Measurements from ENCODE around the gene ZC3HAV1.
A peak's percentile ranks its signal among the peaks of the same experiment; 100 is the strongest.

Gene ZC3HAV1

GRCh38 chr7:139038691-139039090 lies 70.8 kb downstream of the ZC3HAV1 start:
- no peak overlapping the region for H3K4me3 ChIP-seq (ENCODE audit: low read depth, low read length)
- no peak for DNase-seq (ENCODE audit: low read depth, low spot score)
- in situ Hi-C loops (cut with HindIII; ENCODE audit: low sequenced_read_pairs) = no loop called here
- TF ChIP-seq CTCF (IDR thresholded peaks at IDR 0.05; ENCODE audit: low read depth, low read length) = no peak

- DNase-seq (ENCODE audit: low read depth, low spot score) = no peak
- in situ Hi-C loops (cut with HindIII; ENCODE audit: low sequenced_read_pairs) = no loop called here
- TF ChIP-seq CTCF (IDR thresholded peaks at IDR 0.05; ENCODE audit: low read depth, low read length) = no peak
- no peak overlapping the region for H3K4me3 ChIP-seq (ENCODE audit: low read depth, low read length)
Measured at GRCh38 chr7:139036901-139037300, 72.6 kb downstream of the ZC3HAV1 start.

- in situ Hi-C loops (cut with HindIII; ENCODE audit: low sequenced_read_pairs) = no loop called here
- no peak for TF ChIP-seq CTCF (IDR thresholded peaks at IDR 0.05; ENCODE audit: low read depth, low read length)
- DNase-seq (ENCODE audit: low read depth, low spot score) = peak; percentile 67
- peak within 1 kb of the TSS; percentile 62 for H3K4me3 ChIP-seq (ENCODE audit: low read depth, low read length)
Measured at GRCh38 chr7:139035586-139036353, 73.8 kb downstream of the ZC3HAV1 start, which contains the start of gene ZC3HAV1L. TSS of gene ZC3HAV1L (minus strand) at chr7:139036042. CDS start at chr7:139036017, 25 bp downstream.

- peak; percentile 26 for DNase-seq (ENCODE audit: low read depth, low spot score)
- in situ Hi-C loops (cut with HindIII; ENCODE audit: low sequenced_read_pairs) = no loop called here
- TF ChIP-seq CTCF (IDR thresholded peaks at IDR 0.05; ENCODE audit: low read depth, low read length) = no peak
- peak overlapping the region; percentile 62 for H3K4me3 ChIP-seq (ENCODE audit: low read depth, low read length)
Measured at GRCh38 chr7:139034855-139035585, 74.5 kb downstream of the ZC3HAV1 start.

- no peak for DNase-seq (ENCODE audit: low read depth, low spot score)
- in situ Hi-C loops (cut with HindIII; ENCODE audit: low sequenced_read_pairs) = no loop called here
- peak overlapping the region; percentile 62 for H3K4me3 ChIP-seq (ENCODE audit: low read depth, low read length)
- no peak for TF ChIP-seq CTCF (IDR thresholded peaks at IDR 0.05; ENCODE audit: low read depth, low read length)
Measured at GRCh38 chr7:139034336-139034735, 75.2 kb downstream of the ZC3HAV1 start.

- TF ChIP-seq CTCF (IDR thresholded peaks at IDR 0.05; ENCODE audit: low read depth, low read length) = no peak
- in situ Hi-C loops (cut with HindIII; ENCODE audit: low sequenced_read_pairs) = no loop called here
- no peak for DNase-seq (ENCODE audit: low read depth, low spot score)
- no peak overlapping the region for H3K4me3 ChIP-seq (ENCODE audit: low read depth, low read length)
Measured at GRCh38 chr7:139033346-139034114, 76.0 kb downstream of the ZC3HAV1 start.

Data from astrocyte of the spinal cord (primary cell).